ENCODE data around the gene DGKZ. TPM values are rescaled to one million over a fixed set of nuclear protein-coding genes. Genes with fewer than 3 reads are reported as not detected.

Gene DGKZ
- total and polyA plus RNA-seq, 2 donors from 2014 or later: 48.5 to 50.6 TPM

DNA sequence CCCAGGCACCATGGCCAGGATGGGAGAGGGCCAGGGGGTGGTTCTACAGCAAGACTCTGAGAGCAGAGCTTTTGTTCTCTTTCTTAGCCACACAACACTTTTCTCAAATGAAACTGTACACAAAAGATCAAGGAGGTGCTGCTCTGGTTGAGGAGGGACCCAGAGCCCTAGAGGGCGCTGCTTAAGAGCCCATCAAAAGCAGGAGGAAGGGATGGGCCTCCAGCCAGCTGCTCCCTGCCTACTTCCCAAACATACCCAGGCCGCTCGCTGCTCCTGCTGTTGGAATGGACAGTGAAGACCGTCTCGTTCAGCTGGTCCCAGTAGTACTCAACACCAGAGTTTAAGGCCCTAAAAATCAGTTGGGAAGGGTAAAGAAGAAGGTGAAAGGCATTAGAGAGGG, 62.8 kb downstream of the DGKZ start:
- H3K4me3 ChIP-seq (ENCODE audit: low read length in 3 of 3): no peak overlapping the region
- H3K9me3 ChIP-seq (ENCODE audit: control insufficient read depth in 2 of 3, insufficient read depth in 1 of 3, low read length in 3 of 3): no peaks in the 10 kb centered on the region
- no peaks in the 10 kb centered on the region for H3K27me3 ChIP-seq (ENCODE audit: control insufficient read depth, insufficient read depth, low read length)
- no peaks in the 10 kb centered on the region for H3K4me1 ChIP-seq (ENCODE audit: control insufficient read depth in 2 of 3, insufficient read depth in 2 of 3, low read depth in 1 of 3, low read length in 3 of 3)
- no peak for FAIRE-seq
- no peak overlapping the region for H3K27ac ChIP-seq (ENCODE audit: low read depth in 2 of 2, low read length in 2 of 2)
- peaks cover 3 to 28% (median 26%) of the 10 kb centered on the region in 3 donors for H3K36me3 ChIP-seq (ENCODE audit: control insufficient read depth in 2 of 3, insufficient read depth in 3 of 3, low read length in 3 of 3)
- no peak for DNase-seq
- intact Hi-C loops (cut with DNase I): no loop called here
- no peak for TF ChIP-seq CTCF (IDR thresholded peaks at IDR 0.05; ENCODE audit: borderline replicate concordance, extremely low read depth, insufficient read depth)
- H3K9ac ChIP-seq (ENCODE audit: low read length in 3 of 3): no peak overlapping the region

GRCh38 chr11:46413760-46414465, 66.7 kb downstream of the DGKZ start:
- no peak overlapping the region for H3K9ac ChIP-seq (ENCODE audit: low read length in 3 of 3)
- H3K27ac ChIP-seq (ENCODE audit: low read depth in 2 of 2, low read length in 2 of 2): no peak overlapping the region
- H3K27me3 ChIP-seq (ENCODE audit: control insufficient read depth, insufficient read depth, low read length): no peaks in the 10 kb centered on the region
- no peak overlapping the region for H3K4me3 ChIP-seq (ENCODE audit: low read length in 3 of 3)
- no peak for DNase-seq
- H3K9me3 ChIP-seq (ENCODE audit: control insufficient read depth in 2 of 3, insufficient read depth in 1 of 3, low read length in 3 of 3): no peaks in the 10 kb centered on the region
- FAIRE-seq: no peak
- intact Hi-C loops (cut with DNase I): no loop called here
- H3K36me3 ChIP-seq (ENCODE audit: control insufficient read depth in 2 of 3, insufficient read depth in 3 of 3, low read length in 3 of 3): peaks cover 2 to 33% (median 24%) of the 10 kb centered on the region in 3 donors
- TF ChIP-seq CTCF (IDR thresholded peaks at IDR 0.05; ENCODE audit: borderline replicate concordance, extremely low read depth, insufficient read depth): no peak
- H3K4me1 ChIP-seq (ENCODE audit: control insufficient read depth in 2 of 3, insufficient read depth in 2 of 3, low read depth in 1 of 3, low read length in 3 of 3): no peaks in the 10 kb centered on the region

DNA sequence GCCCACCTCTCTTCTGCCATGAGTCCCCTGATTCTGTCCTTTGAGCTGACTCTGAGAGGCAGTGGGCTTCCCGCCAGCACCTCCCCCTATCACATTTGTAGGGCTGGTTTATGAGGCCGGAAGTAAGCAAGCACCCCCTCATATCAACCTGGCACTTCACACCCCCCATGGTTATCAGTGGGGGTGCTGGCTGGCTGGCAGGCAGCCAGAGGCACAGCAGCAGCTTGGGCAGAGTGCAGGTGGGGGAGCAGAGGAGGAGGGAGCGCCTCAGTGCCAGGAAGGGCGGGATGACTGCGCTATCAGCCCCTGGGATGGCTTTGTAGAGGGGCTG, 67.2 kb downstream of the DGKZ start:
- intact Hi-C loops (cut with DNase I): no loop called here
- Histone ChIP-seq H3K36me3 (ENCODE audit: control insufficient read depth in 2 of 3, insufficient read depth in 3 of 3, low read length in 3 of 3) (peaks cover 2 to 33% (median 22%) of the 10 kb centered on the region in 3 donors), H3K9me3 (ENCODE audit: control insufficient read depth in 2 of 3, insufficient read depth in 1 of 3, low read length in 3 of 3) (no peaks in the 10 kb centered on the region), H3K9ac (ENCODE audit: low read length in 3 of 3) (no peak overlapping the region), H3K27me3 (ENCODE audit: control insufficient read depth, insufficient read depth, low read length) (no peaks in the 10 kb centered on the region), H3K4me3 (ENCODE audit: low read length in 3 of 3) (no peak overlapping the region), H3K27ac (ENCODE audit: low read depth in 2 of 2, low read length in 2 of 2) (no peak overlapping the region), H3K4me1 (ENCODE audit: control insufficient read depth in 2 of 3, insufficient read depth in 2 of 3, low read depth in 1 of 3, low read length in 3 of 3) (no peaks in the 10 kb centered on the region)
- FAIRE-seq (no peak), DNase-seq (no peak)
- no peak for TF ChIP-seq CTCF (IDR thresholded peaks at IDR 0.05; ENCODE audit: borderline replicate concordance, extremely low read depth, insufficient read depth)

DNA sequence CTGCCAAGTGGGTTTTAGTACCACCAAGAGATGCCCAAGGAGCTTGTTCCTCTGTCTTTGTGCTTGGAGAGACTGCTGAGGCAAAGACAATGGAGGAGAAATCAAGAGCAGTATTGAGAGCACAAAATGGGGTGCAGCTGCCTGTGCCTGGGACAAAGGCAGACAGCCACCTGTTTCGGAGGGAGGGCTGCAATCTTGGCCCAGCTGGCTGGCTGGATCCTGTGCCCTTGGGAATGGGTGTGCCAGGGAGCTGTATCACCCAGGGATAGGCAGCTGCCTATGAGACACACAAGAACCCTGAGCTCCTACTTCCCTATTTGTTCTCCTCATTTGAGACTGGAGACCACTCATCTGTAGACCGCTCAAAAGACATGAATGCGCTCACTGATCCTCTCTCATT, 67.6 kb downstream of the DGKZ start:
- Histone ChIP-seq H3K36me3 (ENCODE audit: control insufficient read depth in 2 of 3, insufficient read depth in 3 of 3, low read length in 3 of 3) (peaks cover 2 to 33% (median 18%) of the 10 kb centered on the region in 3 donors), H3K27me3 (ENCODE audit: control insufficient read depth, insufficient read depth, low read length) (no peaks in the 10 kb centered on the region), H3K27ac (ENCODE audit: low read depth in 2 of 2, low read length in 2 of 2) (no peak overlapping the region), H3K9me3 (ENCODE audit: control insufficient read depth in 2 of 3, insufficient read depth in 1 of 3, low read length in 3 of 3) (no peaks in the 10 kb centered on the region), H3K9ac (ENCODE audit: low read length in 3 of 3) (no peak overlapping the region), H3K4me1 (ENCODE audit: control insufficient read depth in 2 of 3, insufficient read depth in 2 of 3, low read depth in 1 of 3, low read length in 3 of 3) (no peaks in the 10 kb centered on the region), H3K4me3 (ENCODE audit: low read length in 3 of 3) (no peak overlapping the region)
- intact Hi-C loops (cut with DNase I): no loop called here
- no peak for DNase-seq
- no peak for FAIRE-seq
- no peak for TF ChIP-seq CTCF (IDR thresholded peaks at IDR 0.05; ENCODE audit: borderline replicate concordance, extremely low read depth, insufficient read depth)

All from kidney (tissue), 14 donors.